ENCODE results near the gene IL17A. TPM values are rescaled to one million over a fixed set of nuclear protein-coding genes. Genes with fewer than 3 reads are reported as not detected.

The IL17A gene
- total RNA-seq, 1 experiment from 2014 or later, result not detected

DNA sequence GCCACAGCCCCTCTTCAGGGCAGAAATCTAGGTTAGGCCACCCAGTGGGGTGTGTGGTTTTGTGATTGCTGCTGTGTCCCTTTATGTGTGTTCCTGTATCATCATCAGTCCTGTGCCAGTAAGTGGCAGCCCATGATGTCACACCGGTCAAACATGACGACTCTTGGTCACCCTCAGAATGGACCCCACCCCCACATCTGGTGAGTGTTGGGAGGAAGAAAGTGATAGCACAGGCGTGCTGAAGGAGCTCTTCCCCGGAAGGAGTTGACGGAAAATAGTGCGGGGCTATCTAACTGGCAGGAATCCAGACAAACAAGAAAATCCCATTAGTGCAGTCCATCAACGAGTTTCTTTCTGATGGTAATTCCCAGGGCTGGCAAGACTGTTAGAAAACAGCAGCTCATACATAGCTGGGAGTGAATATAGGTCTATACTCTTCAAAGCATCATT is 33.4 kb upstream of the IL17A start:
- H3K36me3 Mint-ChIP-seq (ENCODE audit: insufficient read depth, unreplicated experiment), result no peaks in the 10 kb centered on the region
- H3K9me3 Mint-ChIP-seq (ENCODE audit: unreplicated experiment), result no peaks in the 10 kb centered on the region
- intact Hi-C loops (cut with micrococcal nuclease; ENCODE audit: unreplicated experiment), result no loop called here
- Histone ChIP-seq H3K4me3 (ENCODE audit: low read depth, low read length) (no peak overlapping the region), H3K36me3 (ENCODE audit: control insufficient read depth, insufficient read depth, low read length) (no peaks in the 10 kb centered on the region), H3K4me1 (peaks cover 8% of the 10 kb centered on the region), H3K9me3 (no peaks in the 10 kb centered on the region), H3K27me3 (replicated peaks; ENCODE audit: control insufficient read depth, insufficient read depth, low read length) (no peaks in the 10 kb centered on the region)
- BruUV-seq (replicated peaks), result no TSS peak
- H3K4me1 Mint-ChIP-seq (ENCODE audit: low read depth, unreplicated experiment), result peaks cover 13% of the 10 kb centered on the region
- no peak for DNase-seq
- ChIA-PET POLR2A (no interaction called here), CTCF (no interaction called here)
- H3K4me3 Mint-ChIP-seq (ENCODE audit: unreplicated experiment), result no peak overlapping the region
- TF ChIP-seq, protein P1, sequence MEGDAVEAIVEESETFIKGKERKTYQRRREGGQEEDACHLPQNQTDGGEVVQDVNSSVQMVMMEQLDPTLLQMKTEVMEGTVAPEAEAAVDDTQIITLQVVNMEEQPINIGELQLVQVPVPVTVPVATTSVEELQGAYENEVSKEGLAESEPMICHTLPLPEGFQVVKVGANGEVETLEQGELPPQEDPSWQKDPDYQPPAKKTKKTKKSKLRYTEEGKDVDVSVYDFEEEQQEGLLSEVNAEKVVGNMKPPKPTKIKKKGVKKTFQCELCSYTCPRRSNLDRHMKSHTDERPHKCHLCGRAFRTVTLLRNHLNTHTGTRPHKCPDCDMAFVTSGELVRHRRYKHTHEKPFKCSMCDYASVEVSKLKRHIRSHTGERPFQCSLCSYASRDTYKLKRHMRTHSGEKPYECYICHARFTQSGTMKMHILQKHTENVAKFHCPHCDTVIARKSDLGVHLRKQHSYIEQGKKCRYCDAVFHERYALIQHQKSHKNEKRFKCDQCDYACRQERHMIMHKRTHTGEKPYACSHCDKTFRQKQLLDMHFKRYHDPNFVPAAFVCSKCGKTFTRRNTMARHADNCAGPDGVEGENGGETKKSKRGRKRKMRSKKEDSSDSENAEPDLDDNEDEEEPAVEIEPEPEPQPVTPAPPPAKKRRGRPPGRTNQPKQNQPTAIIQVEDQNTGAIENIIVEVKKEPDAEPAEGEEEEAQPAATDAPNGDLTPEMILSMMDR (IDR thresholded peaks at IDR 0.05; ENCODE audit: insufficient read depth in 1 of 2, low read depth in 1 of 2, low read length in 1 of 2, severe bottlenecking in 1 of 2, unreplicated experiment in 1 of 2), result no peak
- no peak overlapping the region for H3K27ac Mint-ChIP-seq (ENCODE audit: unreplicated experiment)
- H3K27me3 Mint-ChIP-seq (ENCODE audit: insufficient read depth, unreplicated experiment), result no peaks in the 10 kb centered on the region

DNA sequence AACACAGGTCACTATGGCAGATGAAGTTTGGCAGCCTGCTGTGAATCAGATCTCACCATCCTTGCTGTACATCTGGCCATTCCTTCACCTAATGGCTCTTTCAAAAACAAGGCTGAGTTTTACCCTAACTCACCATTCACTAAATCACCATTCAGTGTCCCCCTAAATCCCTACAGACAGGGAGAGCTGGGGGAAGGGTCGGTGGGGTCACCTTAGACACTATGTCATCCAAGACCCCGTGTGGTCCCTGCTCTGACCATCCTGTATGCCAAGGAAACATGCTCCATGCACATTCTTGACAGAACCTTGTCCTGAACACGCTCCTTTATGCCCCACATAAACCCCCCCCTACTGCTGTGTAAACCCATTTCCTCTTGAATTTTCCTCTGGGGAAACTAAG is 31.8 kb upstream of the IL17A start:
- POLR2A ChIA-PET, result no interaction called here
- no peaks in the 10 kb centered on the region for H3K36me3 ChIP-seq (ENCODE audit: control insufficient read depth, insufficient read depth, low read length)
- peaks cover 8% of the 10 kb centered on the region for H3K4me1 ChIP-seq
- CTCF ChIA-PET, result no interaction called here
- no peak overlapping the region for H3K4me3 Mint-ChIP-seq (ENCODE audit: unreplicated experiment)
- H3K27me3 ChIP-seq (replicated peaks; ENCODE audit: control insufficient read depth, insufficient read depth, low read length), result no peaks in the 10 kb centered on the region
- no peak overlapping the region for H3K4me3 ChIP-seq (ENCODE audit: low read depth, low read length)
- DNase-seq, result no peak
- intact Hi-C loops (cut with micrococcal nuclease; ENCODE audit: unreplicated experiment), result no loop called here
- no peaks in the 10 kb centered on the region for H3K27me3 Mint-ChIP-seq (ENCODE audit: insufficient read depth, unreplicated experiment)
- H3K36me3 Mint-ChIP-seq (ENCODE audit: insufficient read depth, unreplicated experiment), result no peaks in the 10 kb centered on the region
- no peaks in the 10 kb centered on the region for H3K9me3 ChIP-seq
- H3K4me1 Mint-ChIP-seq (ENCODE audit: low read depth, unreplicated experiment), result peaks cover 13% of the 10 kb centered on the region
- no peaks in the 10 kb centered on the region for H3K9me3 Mint-ChIP-seq (ENCODE audit: unreplicated experiment)
- no peak overlapping the region for H3K27ac Mint-ChIP-seq (ENCODE audit: unreplicated experiment)
- no TSS peak for BruUV-seq (replicated peaks)
- TF ChIP-seq, protein P1 (IDR thresholded peaks at IDR 0.05; ENCODE audit: insufficient read depth in 1 of 2, low read depth in 1 of 2, low read length in 1 of 2, severe bottlenecking in 1 of 2, unreplicated experiment in 1 of 2), result no peak

- Mint-ChIP-seq H3K4me3 (ENCODE audit: unreplicated experiment) (no peak overlapping the region), H3K36me3 (ENCODE audit: insufficient read depth, unreplicated experiment) (no peaks in the 10 kb centered on the region), H3K4me1 (ENCODE audit: low read depth, unreplicated experiment) (peaks cover 11% of the 10 kb centered on the region), H3K27ac (ENCODE audit: unreplicated experiment) (no peak overlapping the region), H3K9me3 (ENCODE audit: unreplicated experiment) (peaks cover 14% of the 10 kb centered on the region), H3K27me3 (ENCODE audit: insufficient read depth, unreplicated experiment) (no peaks in the 10 kb centered on the region)
- Histone ChIP-seq H3K36me3 (ENCODE audit: control insufficient read depth, insufficient read depth, low read length) (no peaks in the 10 kb centered on the region), H3K4me1 (peaks cover 8% of the 10 kb centered on the region), H3K9me3 (peaks cover 2% of the 10 kb centered on the region; the same call in 1 of the 2 replicates), H3K4me3 (ENCODE audit: low read depth, low read length) (no peak overlapping the region), H3K27me3 (replicated peaks; ENCODE audit: control insufficient read depth, insufficient read depth, low read length) (no peaks in the 10 kb centered on the region)
- BruUV-seq (replicated peaks), result no TSS peak
- TF ChIP-seq, protein P1 (IDR thresholded peaks at IDR 0.05; ENCODE audit: insufficient read depth in 1 of 2, low read depth in 1 of 2, low read length in 1 of 2, severe bottlenecking in 1 of 2, unreplicated experiment in 1 of 2), result no peak
- DNase-seq, result no peak
- CTCF ChIA-PET, result interaction anchor here (0.7 kb wide), 1 partner anchor 97 kb away, joined by 5 read pairs; no protein-coding TSS in a partner anchor
- POLR2A ChIA-PET, result no interaction called here
- intact Hi-C loops (cut with micrococcal nuclease; ENCODE audit: unreplicated experiment), result no loop called here
These were observed 30.2 kb upstream of the IL17A start for GRCh38 chr6:52155791-52156576.
